Measurements from ENCODE around the gene GABBR2. TPM values are rescaled to one million over a fixed set of nuclear protein-coding genes. Genes with fewer than 3 reads are reported as not detected.

The GABBR2 gene
- total and polyA plus RNA-seq, 2 donors (not counting 1 experiment from before 2014, with no cell fraction given), result 0.03 TPM; not detected in 1

GRCh38 chr9:98692392-98692791 is 16.3 kb downstream of the GABBR2 start:
- intact Hi-C loops (cut with micrococcal nuclease), result no loop called here
- no peaks in the 10 kb centered on the region for H3K36me3 ChIP-seq (replicated peaks in 1 of 2; ENCODE audit: control extremely low read depth in 1 of 2, control insufficient read depth in 1 of 2, extremely low read depth in 1 of 2, insufficient read depth in 2 of 2, low read length in 1 of 2)
- no peak overlapping the region for H3K4me3 ChIP-seq (ENCODE audit: control extremely low read depth in 1 of 5, extremely low read depth in 1 of 5, insufficient read depth in 1 of 5, low read depth in 2 of 5, low read length in 4 of 5)
- DNase-seq (no peak), ATAC-seq (ENCODE audit: low read depth) (no peak)
- Mint-ChIP-seq H3K4me1 (no peaks in the 10 kb centered on the region), H3K27ac (no peak overlapping the region), H3K9me3 (ENCODE audit: insufficient read depth) (no peaks in the 10 kb centered on the region), H3K4me3 (no peak overlapping the region), H3K27me3 (peaks cover 16% of the 10 kb centered on the region)
- ChIA-PET POLR2A (no interaction called here), CTCF (no interaction called here)
- H3K79me2 ChIP-seq (ENCODE audit: control insufficient read depth, insufficient read depth, low read length), result no peaks in the 10 kb centered on the region
- no peak overlapping the region for H3K27ac ChIP-seq (ENCODE audit: low read length in 2 of 2)
- WGBS (ENCODE audit: insufficient coverage), result 100% methylated on average over 3 of the region's 7 CpGs
- H3K4me1 ChIP-seq (ENCODE audit: control insufficient read depth in 2 of 2, insufficient read depth in 2 of 2, low read length in 2 of 2), result no peaks in the 10 kb centered on the region
- no peaks in the 10 kb centered on the region for H3K9me3 ChIP-seq (ENCODE audit: control extremely low read depth in 1 of 3, control insufficient read depth in 2 of 3, insufficient read depth in 1 of 3, low read length in 2 of 3)
- no peak overlapping the region for H3K4me2 ChIP-seq (replicated peaks; ENCODE audit: low read depth, low read length, poor library complexity, severe bottlenecking)
- no peak overlapping the region for H3K9ac ChIP-seq (ENCODE audit: low read length)
- TF ChIP-seq EZH2 (IDR thresholded peaks at IDR 0.05; ENCODE audit: borderline replicate concordance, insufficient read depth, low read depth, low read length, poor library complexity, severe bottlenecking) (no peak), CTCF (IDR thresholded peaks at IDR 0.05) (no peak)
- H3K27me3 ChIP-seq (replicated peaks in 1 of 4; ENCODE audit: control extremely low read depth in 1 of 4, control insufficient read depth in 3 of 4, insufficient read depth in 4 of 4, low read length in 3 of 4), result peaks cover 0 to 3% (median 0%) of the 10 kb centered on the region in 4 experiments
- no peaks in the 10 kb centered on the region for H4K20me1 ChIP-seq (ENCODE audit: control insufficient read depth, insufficient read depth, low read length, poor library complexity, severe bottlenecking)
- no peak overlapping the region for H2AFZ ChIP-seq (ENCODE audit: insufficient read depth, low read depth, low read length, poor library complexity, severe bottlenecking)

GRCh38 chr9:98691890-98692289 is 16.8 kb downstream of the GABBR2 start:
- Histone ChIP-seq H4K20me1 (ENCODE audit: control insufficient read depth, insufficient read depth, low read length, poor library complexity, severe bottlenecking) (no peaks in the 10 kb centered on the region), H3K27me3 (replicated peaks in 1 of 4; ENCODE audit: control extremely low read depth in 1 of 4, control insufficient read depth in 3 of 4, insufficient read depth in 4 of 4, low read length in 3 of 4) (peaks cover 0 to 3% (median 0%) of the 10 kb centered on the region in 4 experiments), H3K27ac (ENCODE audit: low read length in 2 of 2) (no peak overlapping the region), H3K36me3 (replicated peaks in 1 of 2; ENCODE audit: control extremely low read depth in 1 of 2, control insufficient read depth in 1 of 2, extremely low read depth in 1 of 2, insufficient read depth in 2 of 2, low read length in 1 of 2) (no peaks in the 10 kb centered on the region), H3K4me3 (ENCODE audit: control extremely low read depth in 1 of 5, extremely low read depth in 1 of 5, insufficient read depth in 1 of 5, low read depth in 2 of 5, low read length in 4 of 5) (no peak overlapping the region), H3K4me2 (replicated peaks; ENCODE audit: low read depth, low read length, poor library complexity, severe bottlenecking) (no peak overlapping the region), H3K9ac (ENCODE audit: low read length) (no peak overlapping the region), H2AFZ (ENCODE audit: insufficient read depth, low read depth, low read length, poor library complexity, severe bottlenecking) (no peak overlapping the region), H3K9me3 (ENCODE audit: control extremely low read depth in 1 of 3, control insufficient read depth in 2 of 3, insufficient read depth in 1 of 3, low read length in 2 of 3) (no peaks in the 10 kb centered on the region), H3K79me2 (ENCODE audit: control insufficient read depth, insufficient read depth, low read length) (no peaks in the 10 kb centered on the region), H3K4me1 (ENCODE audit: control insufficient read depth in 2 of 2, insufficient read depth in 2 of 2, low read length in 2 of 2) (no peaks in the 10 kb centered on the region)
- intact Hi-C loops (cut with micrococcal nuclease), result no loop called here
- Mint-ChIP-seq H3K27ac (no peak overlapping the region), H3K4me3 (no peak overlapping the region), H3K9me3 (ENCODE audit: insufficient read depth) (no peaks in the 10 kb centered on the region), H3K27me3 (peaks cover 16% of the 10 kb centered on the region), H3K4me1 (no peaks in the 10 kb centered on the region)
- ATAC-seq (ENCODE audit: low read depth), result no peak
- 87% methylated on average over 3 of the region's 3 CpGs for WGBS (ENCODE audit: insufficient coverage)
- CTCF ChIA-PET, result no interaction called here
- POLR2A ChIA-PET, result no interaction called here
- TF ChIP-seq EZH2 (IDR thresholded peaks at IDR 0.05; ENCODE audit: borderline replicate concordance, insufficient read depth, low read depth, low read length, poor library complexity, severe bottlenecking) (no peak), CTCF (IDR thresholded peaks at IDR 0.05) (no peak)
- DNase-seq, result no peak

Measured in B cell (primary cell).